IMR-90 (cell line): ENCODE results near the gene SLC38A3. TPM values are rescaled to one million over a fixed set of nuclear protein-coding genes. Genes with fewer than 3 reads are reported as not detected.

Source experiments
- ATAC-seq: fragments of 200-7000 bp; cut with Tn5 transposase; 2 replicates; pipeline ENCODE4 v1.9.1; 2020; ENCODE audit warnings: low read depth, mild to moderate bottlenecking, moderate library complexity
- BruUV-seq: library from RNA; stranded (reverse); fragments of 400-500 nt; replicated peaks from 2 replicates; lab custom pipeline; 2021; lab: Mats Ljungman, UMichigan
- CTCF ChIA-PET: fragments of 300-600 bp; formaldehyde crosslinking; extraction: SDS; loops from one replicate; lab custom pipeline; 2021; ENCODE audit warnings: antibody characterized with exemption; lab: Yijun Ruan, JAX
- POLR2A ChIA-PET: fragments of 300-600 bp; sonication (Branson Sonifier 250); formaldehyde crosslinking; loops from one replicate; lab custom pipeline; 2022; ENCODE audit warnings: antibody characterized with exemption; ENCODE audit not compliant: unreplicated experiment; lab: Charles Lee
- DNase-seq: peaks from one replicate; pipeline ENCODE4 v3.0.0; 2013
- H2AFZ ChIP-seq: replicated peaks from 2 replicates; pipeline ENCODE3; 2013; ENCODE audit warnings: low read length, mild to moderate bottlenecking; ENCODE audit not compliant: poor library complexity
- H2AK5ac ChIP-seq: 2 replicates; pipeline ENCODE4 v1.6.1; 2013; ENCODE audit warnings: low read depth, low read length, inconsistent platforms
- H2AK9ac ChIP-seq: replicated peaks from 2 replicates; pipeline ENCODE3; 2013; ENCODE audit warnings: mild to moderate bottlenecking, low read depth, low read length, moderate library complexity; ENCODE audit not compliant: poor library complexity
- H2BK120ac ChIP-seq: 2 replicates; pipeline ENCODE4 v1.6.1; 2013; ENCODE audit warnings: low read depth, low read length, inconsistent platforms
- H2BK15ac ChIP-seq: 3 replicates; pipeline ENCODE4 v1.6.1; 2013; ENCODE audit warnings: low read depth, low read length, inconsistent platforms
- H2BK20ac ChIP-seq: 2 replicates; pipeline ENCODE4 v1.6.1; 2013; ENCODE audit warnings: low read depth, mild to moderate bottlenecking, inconsistent platforms, low read length, moderate library complexity
- H2BK5ac ChIP-seq: 2 replicates; pipeline ENCODE4 v1.6.1; 2013; ENCODE audit warnings: mild to moderate bottlenecking, low read depth, low read length, inconsistent platforms; ENCODE audit not compliant: poor library complexity, severe bottlenecking
- H3K14ac ChIP-seq: replicated peaks from 2 replicates; pipeline ENCODE4 v1.6.1; 2013; ENCODE audit warnings: low read depth, low read length, inconsistent platforms
- H3K18ac ChIP-seq: 2 replicates; pipeline ENCODE4 v1.6.1; 2013; ENCODE audit warnings: low read depth, low read length, control low read depth
- H3K23ac ChIP-seq: 2 replicates; pipeline ENCODE4 v1.6.1; 2013; ENCODE audit warnings: low read depth, low read length, inconsistent platforms
- H3K27ac ChIP-seq: 2 replicates; pipeline ENCODE4 v1.5.1; 2013; ENCODE audit warnings: mild to moderate bottlenecking, control low read depth, low read length; ENCODE audit not compliant: insufficient read depth
- H3K27me3 ChIP-seq: 2 replicates; pipeline ENCODE4 v1.6.1; 2013; ENCODE audit warnings: low read length; ENCODE audit not compliant: control insufficient read depth, insufficient read depth
- H3K36me3 ChIP-seq: 2 replicates; pipeline ENCODE4 v1.6.1; 2013; ENCODE audit warnings: low read length, mixed read lengths; ENCODE audit not compliant: control insufficient read depth, insufficient read depth
- H3K4ac ChIP-seq: 2 replicates; pipeline ENCODE4 v1.6.1; 2013; ENCODE audit warnings: low read depth, low read length, inconsistent platforms
- H3K4me1 ChIP-seq: 2 replicates; pipeline ENCODE4 v1.6.1; 2013; ENCODE audit warnings: low read length, mixed read lengths; ENCODE audit not compliant: control insufficient read depth, insufficient read depth
- H3K4me2 ChIP-seq: 2 replicates; pipeline ENCODE4 v1.6.1; 2013; ENCODE audit warnings: low read depth, mild to moderate bottlenecking, control low read depth, low read length, moderate library complexity
- H3K4me3 ChIP-seq: 2 replicates; pipeline ENCODE4 v1.5.1; 2013; ENCODE audit warnings: low read depth, mild to moderate bottlenecking, control low read depth, low read length, moderate library complexity; ENCODE audit not compliant: insufficient read depth
- H3K56ac ChIP-seq: 2 replicates; pipeline ENCODE4 v1.6.1; 2013; ENCODE audit warnings: low read length, inconsistent platforms; ENCODE audit not compliant: insufficient read depth; ENCODE audit errors: extremely low read depth
- H3K79me1 ChIP-seq, 2 experiments: 2 replicates each; pipeline ENCODE4 v1.6.1; 2013; ENCODE audit warnings: low read length in 2 of 2, inconsistent platforms in 1 of 2, low read depth in 1 of 2
- H3K9ac ChIP-seq: 2 replicates; pipeline ENCODE4 v1.6.1; 2013; ENCODE audit warnings: low read depth, low read length, control low read depth
- H3K9me1 ChIP-seq: 2 replicates; pipeline ENCODE4 v1.6.1; 2013; ENCODE audit warnings: low read length, inconsistent platforms; ENCODE audit not compliant: insufficient read depth
- H3K9me3 ChIP-seq: 2 replicates; pipeline ENCODE4 v1.6.1; 2013; ENCODE audit warnings: low read length; ENCODE audit not compliant: control insufficient read depth, insufficient read depth
- H4K20me1 ChIP-seq: 2 replicates; pipeline ENCODE4 v1.6.1; 2013; ENCODE audit warnings: low read length, inconsistent platforms; ENCODE audit not compliant: insufficient read depth
- H4K5ac ChIP-seq: 2 replicates; pipeline ENCODE4 v1.6.1; 2013; ENCODE audit warnings: mild to moderate bottlenecking, low read depth, low read length, control low read depth
- H4K8ac ChIP-seq, 2 experiments: 2 replicates each; pipeline ENCODE4 v1.6.1; 2013; ENCODE audit warnings: low read depth in 2 of 2, low read length in 2 of 2, control low read depth in 1 of 2, inconsistent platforms in 1 of 2
- H4K91ac ChIP-seq: 2 replicates; pipeline ENCODE4 v1.6.1; 2013; ENCODE audit warnings: low read depth, low read length, inconsistent platforms; ENCODE audit not compliant: insufficient read depth
- MAFK ChIP-seq: IDR thresholded peaks from 2 replicates; pipeline ENCODE4 v1.6.1; 2012; ENCODE audit warnings: low read depth, low read length, improper control_type of control experiment
- MAZ ChIP-seq: IDR thresholded peaks from 2 replicates; pipeline ENCODE4 v1.6.1; 2012; ENCODE audit warnings: low read depth, mild to moderate bottlenecking, low read length, improper control_type of control experiment, moderate library complexity, borderline replicate concordance
- NFE2L2 ChIP-seq: fragments of 150-350 bp; IDR thresholded peaks from 2 replicates; pipeline ENCODE4 v1.6.1; 2016; ENCODE audit warnings: low read depth, mild to moderate bottlenecking, low read length
- POLR2A ChIP-seq: IDR thresholded peaks from 2 replicates; pipeline ENCODE4 v1.6.1; 2012; ENCODE audit warnings: mild to moderate bottlenecking, low read depth, low read length
- RAD21 ChIP-seq: IDR thresholded peaks from 2 replicates; pipeline ENCODE4 v1.6.1; 2012; ENCODE audit warnings: low read length, improper control_type of control experiment
- SMC3 ChIP-seq: fragments of 150-350 bp; IDR thresholded peaks from 2 replicates; pipeline ENCODE4 v1.6.1; 2016; ENCODE audit warnings: low read depth, mild to moderate bottlenecking, antibody characterized with exemption, low read length, moderate library complexity
- USF2 ChIP-seq: fragments of 150-350 bp; IDR thresholded peaks from 2 replicates; pipeline ENCODE4 v1.6.1; 2017; ENCODE audit warnings: mild to moderate bottlenecking, antibody characterized with exemption, low read length, low read depth
- WGBS, 2 experiments: methylation state at CpG; one replicate each; pipeline versions ENCODE4 v1.1.5 to v1.1.7; 2013; ENCODE audit warnings: missing lambda C conversion rate in 2 of 2; ENCODE audit not compliant: insufficient read length in 1 of 2; ENCODE audit errors: extremely low coverage in 2 of 2; 5-methylcytosine and 5-hydroxymethylcytosine counted together
- dilution Hi-C: fragments of 300-500 bp; cut with HindIII; formaldehyde crosslinking; loops from one replicate; pipeline ENCODE4 v1.14.3; 2018; ENCODE audit warnings: low sequenced_read_pairs; ENCODE audit not compliant: unreplicated experiment
- in situ Hi-C: fragments of 300-500 bp; cut with MboI; formaldehyde crosslinking; loops from 3 replicates; pipeline ENCODE4 v1.14.3; 2019; ENCODE audit warnings: low sequenced_read_pairs, inconsistent platforms, mixed read lengths
- intact Hi-C: fragments of 100-400 bp; cut with micrococcal nuclease; formaldehyde crosslinking; loops from 2 replicates; pipeline ENCODE4 v1.10.0; 2022
- polyA plus RNA-seq, 3 experiments: library from polyadenylated mRNA; depleted of rRNA; stranded (reverse); fragments of >200 nt; gene quantifications; 2 replicates each; pipeline ENCODE4 v1.2.3, GENCODE V29; 2012; ENCODE audit warnings: low replicate concordance in 1 of 3
- total RNA-seq: library from RNA; depleted of rRNA; stranded (reverse); fragments of >200 nt; gene quantifications from 2 replicates; pipeline ENCODE4 v1.2.3, GENCODE V29; 2012

The SLC38A3 gene
- total and polyA plus RNA-seq, 2 of the 4 experiments (the other 2 are of a cell fraction): 0.12 to 0.36 TPM

- no peak for DNase-seq
- H3K18ac ChIP-seq: no peak overlapping the region
- no peak overlapping the region for H2BK20ac ChIP-seq
- no peak overlapping the region for H2BK120ac ChIP-seq
- H3K56ac ChIP-seq: no peak overlapping the region
- H3K4me2 ChIP-seq: no peak overlapping the region
- H2AFZ ChIP-seq: no peak overlapping the region
- no peak overlapping the region for H4K5ac ChIP-seq
- H3K4me3 ChIP-seq: no peak overlapping the region
- H3K9me3 ChIP-seq: no peaks in the 10 kb centered on the region
- ATAC-seq: no peak
- peaks cover 41% of the 10 kb centered on the region for H3K36me3 ChIP-seq
- H3K9me1 ChIP-seq: peaks cover 24% of the 10 kb centered on the region
- H4K20me1 ChIP-seq: peaks cover 92% of the 10 kb centered on the region
- intact Hi-C loops (no loop called here), dilution Hi-C loops (no loop called here), in situ Hi-C loops (no loop called here)
- peaks cover 51% of the 10 kb centered on the region for H3K4me1 ChIP-seq
- H3K14ac ChIP-seq: no peak overlapping the region
- no peak overlapping the region for H2AK9ac ChIP-seq
- POLR2A ChIA-PET: no interaction called here
- no peak overlapping the region for H2BK5ac ChIP-seq
- TF ChIP-seq MAFK: no peak
- TF ChIP-seq SMC3: no peak
- no peak for TF ChIP-seq POLR2A
- TF ChIP-seq RAD21: no peak
- TF ChIP-seq USF2: no peak
- no peak for TF ChIP-seq NFE2L2
- no peak for TF ChIP-seq MAZ
- peaks cover 18 to 91% of the 10 kb centered on the region in 2 experiments for H3K79me1 ChIP-seq
- H3K27ac ChIP-seq: no peak overlapping the region
- no peaks in the 10 kb centered on the region for H3K27me3 ChIP-seq
- no CpG with 5 or more reads among the region's 4 CpGs for WGBS, 2 experiments
- CTCF ChIA-PET: no interaction called here
- H3K23ac ChIP-seq: no peak overlapping the region
- H2AK5ac ChIP-seq: peak overlapping the region; percentile 69; the same call in 1 of the 2 replicates
- H2BK15ac ChIP-seq: no peak overlapping the region
- H3K4ac ChIP-seq: no peak overlapping the region
- H3K9ac ChIP-seq: no peak overlapping the region
- H4K8ac ChIP-seq: no peak overlapping the region
- BruUV-seq: no TSS peak
- H4K91ac ChIP-seq: no peak overlapping the region
These were observed 45.4 kb downstream of the SLC38A3 start for GRCh38 chr3:50250514-50250913.
